Ishikawa (cell line): Measurements from ENCODE around the gene ACSL5.

Experiments used
- CEBPB ChIP-seq: IDR thresholded peaks from 2 replicates; pipeline ENCODE4 v1.6.1; 2012
- CREB1 ChIP-seq: IDR thresholded peaks from 2 replicates; pipeline ENCODE4 v1.6.1; 2012; ENCODE audit warnings: low read depth
- EGR1 ChIP-seq: IDR thresholded peaks from 2 replicates; pipeline ENCODE4 v1.6.1; 2012
- EP300 ChIP-seq: IDR thresholded peaks from 2 replicates; pipeline ENCODE4 v1.6.1; 2012; ENCODE audit warnings: borderline replicate concordance
- FOXM1 ChIP-seq: IDR thresholded peaks from 2 replicates; pipeline ENCODE4 v1.6.1; 2012; ENCODE audit warnings: low read depth, borderline replicate concordance
- MAX ChIP-seq: IDR thresholded peaks from 2 replicates; pipeline ENCODE4 v1.6.1; 2012
- NFIC ChIP-seq: IDR thresholded peaks from 2 replicates; pipeline ENCODE4 v1.6.1; 2012
- RAD21 ChIP-seq: IDR thresholded peaks from 2 replicates; pipeline ENCODE4 v1.6.1; 2012; ENCODE audit warnings: low read depth
- REST ChIP-seq: IDR thresholded peaks from 2 replicates; pipeline ENCODE4 v1.6.1; 2012; ENCODE audit warnings: low read depth, mild to moderate bottlenecking
- TAF1 ChIP-seq: IDR thresholded peaks from 2 replicates; pipeline ENCODE4 v1.6.1; 2012; ENCODE audit warnings: low read depth, mild to moderate bottlenecking
- TCF12 ChIP-seq: IDR thresholded peaks from 2 replicates; pipeline ENCODE4 v1.6.1; 2012; ENCODE audit warnings: low read depth
- TEAD4 ChIP-seq: IDR thresholded peaks from 2 replicates; pipeline ENCODE4 v1.6.1; 2012
- USF1 ChIP-seq: IDR thresholded peaks from 2 replicates; pipeline ENCODE4 v1.6.1; 2012
- YY1 ChIP-seq: IDR thresholded peaks from 2 replicates; pipeline ENCODE4 v1.6.1; 2012; ENCODE audit warnings: low read depth
- ZBTB7A ChIP-seq: IDR thresholded peaks from 2 replicates; pipeline ENCODE4 v1.6.1; 2012; ENCODE audit warnings: low read depth

The ACSL5 gene

DNA sequence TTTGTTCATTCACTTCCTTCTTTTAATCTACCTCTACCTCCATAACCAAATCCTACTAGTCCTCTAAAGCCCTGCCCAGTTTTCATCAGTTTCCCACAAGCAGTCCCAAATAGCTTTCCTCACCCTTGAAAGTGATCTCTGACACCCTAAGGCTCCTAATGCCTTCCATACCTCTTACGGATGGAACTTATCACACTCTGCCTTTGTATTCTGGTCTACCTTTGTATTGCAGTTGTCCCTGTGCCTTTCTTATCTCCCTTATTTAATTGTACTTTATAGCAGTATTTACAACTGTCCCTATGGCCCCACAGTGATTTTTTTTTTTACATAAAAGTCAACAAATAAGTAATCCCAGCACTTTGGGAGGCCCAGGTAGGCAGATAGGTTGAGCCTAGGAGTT, 33.8 kb downstream of the ACSL5 start:
- no peak for TF ChIP-seq MAX
- TF ChIP-seq NFIC = no peak
- TF ChIP-seq USF1 = no peak
- no peak for TF ChIP-seq REST
- no peak for TF ChIP-seq TCF12
- no peak for TF ChIP-seq CEBPB
- no peak for TF ChIP-seq TAF1
- TF ChIP-seq RAD21 = no peak
- TF ChIP-seq YY1 = no peak
- no peak for TF ChIP-seq FOXM1
- no peak for TF ChIP-seq TEAD4
- TF ChIP-seq EP300 = no peak
- TF ChIP-seq EGR1 = no peak
- no peak for TF ChIP-seq CREB1
- TF ChIP-seq ZBTB7A = no peak

DNA sequence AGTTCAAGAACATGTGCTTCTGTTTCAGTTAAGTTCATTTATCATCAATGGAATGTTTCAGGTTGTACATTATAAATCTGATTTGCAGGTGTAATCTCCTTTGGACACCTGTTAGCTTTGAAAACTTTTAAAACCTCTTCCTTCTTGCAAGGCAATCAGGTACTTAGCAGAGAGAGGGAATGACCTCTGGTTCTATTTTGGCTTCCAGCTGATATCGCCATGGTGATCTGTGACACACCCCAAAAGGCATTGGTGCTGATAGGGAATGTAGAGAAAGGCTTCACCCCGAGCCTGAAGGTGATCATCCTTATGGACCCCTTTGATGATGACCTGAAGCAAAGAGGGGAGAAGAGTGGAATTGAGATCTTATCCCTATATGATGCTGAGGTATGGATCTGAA, 35.4 kb downstream of the ACSL5 start:
- TF ChIP-seq USF1 (no peak), CREB1 (no peak)

GRCh38 chr10:112409755-112410154, 35.8 kb downstream of the ACSL5 start:
- no peak for TF ChIP-seq NFIC

DNA sequence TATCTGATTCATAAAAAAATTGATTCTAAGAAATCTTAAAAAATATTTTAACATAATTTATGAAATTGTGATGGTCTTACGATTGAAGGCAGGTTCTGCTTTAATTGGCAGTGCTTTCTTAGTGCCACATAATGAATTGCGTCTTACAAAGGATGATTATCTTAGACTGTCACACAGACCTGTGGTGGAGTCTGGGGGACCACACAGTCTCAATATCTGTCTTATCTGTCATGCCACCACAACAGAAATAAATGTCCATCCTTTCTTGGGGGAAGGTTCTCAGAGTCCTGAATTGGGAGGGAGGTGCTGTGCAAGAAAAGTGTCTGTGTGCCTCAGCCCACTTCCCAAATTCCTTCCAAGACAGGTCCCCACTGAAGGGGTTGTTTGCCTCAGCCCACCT, 38.8 kb downstream of the ACSL5 start:
- TF ChIP-seq TCF12 = no peak
- no peak for TF ChIP-seq TAF1
- no peak for TF ChIP-seq CEBPB
- no peak for TF ChIP-seq YY1
- no peak for TF ChIP-seq MAX

DNA sequence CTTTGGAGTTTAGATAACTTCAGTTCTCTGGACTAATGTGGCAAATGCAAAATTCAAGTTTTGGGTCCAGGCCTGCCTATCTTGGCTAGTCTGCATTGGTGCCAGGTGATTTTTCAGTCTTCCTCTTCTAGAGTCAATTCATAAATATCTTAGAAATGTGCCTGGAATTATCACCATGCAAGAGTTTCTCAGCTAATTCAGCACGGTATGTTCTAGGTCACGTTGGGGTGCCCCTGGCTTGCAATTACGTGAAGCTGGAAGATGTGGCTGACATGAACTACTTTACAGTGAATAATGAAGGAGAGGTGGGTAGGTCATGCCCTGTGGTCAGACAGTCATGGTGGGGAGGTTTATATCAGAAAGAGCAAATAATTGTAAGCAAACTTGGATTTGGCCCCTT, 47.8 kb downstream of the ACSL5 start:
- no peak for TF ChIP-seq TAF1
- TF ChIP-seq MAX = no peak
- TF ChIP-seq NFIC = no peak
- TF ChIP-seq EGR1 = no peak
- no peak for TF ChIP-seq REST
- no peak for TF ChIP-seq FOXM1

- TF ChIP-seq YY1 (no peak), CREB1 (no peak), EGR1 (no peak), NFIC (no peak), TAF1 (no peak), TCF12 (no peak), REST (no peak), USF1 (no peak), ZBTB7A (no peak), TEAD4 (no peak), CEBPB (no peak), FOXM1 (no peak), EP300 (no peak), RAD21 (no peak), MAX (no peak)
These were observed 50.7 kb downstream of the ACSL5 start for GRCh38 chr10:112424651-112425050.
